NCI-H1436 treated with DMSO at 0.1 percent for 48 hours (cell line): ENCODE results near the gene ZXDC.

Experiments
- DNase-seq: peaks from one replicate; lab custom pipeline; 2025; lab: John Stamatoyannopoulos, UW

Gene ZXDC

DNA sequence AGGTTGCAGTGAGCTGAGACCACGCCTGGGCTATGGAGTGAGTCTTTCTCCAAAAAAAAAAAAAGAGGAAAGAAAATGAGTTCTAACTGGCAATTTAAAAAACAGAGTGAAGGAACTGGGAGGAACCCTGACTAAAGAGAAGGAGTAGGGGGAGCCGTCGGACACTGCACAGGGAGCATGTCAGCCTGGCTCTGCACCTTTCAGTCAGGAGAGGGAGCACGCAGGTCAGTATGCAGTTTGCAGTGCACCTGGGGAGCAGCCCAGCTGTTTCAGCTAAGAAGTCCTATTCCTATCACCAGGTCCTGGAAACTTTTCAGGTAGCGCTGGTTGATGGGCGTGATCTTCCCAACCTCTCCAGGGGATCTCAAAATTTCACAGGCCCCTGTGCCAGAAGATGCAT lies 14.9 kb upstream of the ZXDC start:
- no peak for DNase-seq

DNA sequence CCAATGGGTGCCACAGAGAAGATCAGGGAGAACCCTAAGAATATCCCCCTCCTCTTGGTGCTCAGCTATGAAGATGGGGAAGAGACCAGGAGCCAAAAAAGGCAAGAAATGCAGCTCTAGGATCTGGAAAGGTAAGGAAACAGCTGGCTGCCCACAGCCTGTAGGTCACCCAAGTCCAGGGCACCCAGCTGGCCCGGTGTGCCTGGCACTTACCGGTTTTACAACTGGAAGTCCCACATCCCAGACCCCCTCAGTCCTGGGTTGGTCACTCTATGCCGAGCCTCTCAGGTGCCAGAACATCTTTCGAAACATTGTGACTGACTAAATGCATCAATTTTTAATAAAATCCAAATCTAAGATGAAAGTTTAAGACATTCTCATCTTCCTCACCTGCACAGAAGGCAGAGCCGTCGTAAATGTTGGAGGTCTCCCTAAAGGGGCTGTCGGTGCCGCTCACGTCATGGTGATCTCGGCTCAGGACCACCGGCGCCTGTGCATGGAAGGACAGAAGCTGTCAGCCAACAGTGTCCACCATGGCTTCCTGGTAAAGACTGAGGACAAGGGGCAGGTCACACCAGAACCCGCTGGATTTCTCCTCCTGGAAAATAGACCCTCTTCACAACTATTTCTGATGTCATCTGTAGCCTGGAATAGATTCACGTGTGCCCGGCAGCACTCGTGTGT lies 13.3 kb upstream of the ZXDC start:
- DNase-seq: no peak

DNA sequence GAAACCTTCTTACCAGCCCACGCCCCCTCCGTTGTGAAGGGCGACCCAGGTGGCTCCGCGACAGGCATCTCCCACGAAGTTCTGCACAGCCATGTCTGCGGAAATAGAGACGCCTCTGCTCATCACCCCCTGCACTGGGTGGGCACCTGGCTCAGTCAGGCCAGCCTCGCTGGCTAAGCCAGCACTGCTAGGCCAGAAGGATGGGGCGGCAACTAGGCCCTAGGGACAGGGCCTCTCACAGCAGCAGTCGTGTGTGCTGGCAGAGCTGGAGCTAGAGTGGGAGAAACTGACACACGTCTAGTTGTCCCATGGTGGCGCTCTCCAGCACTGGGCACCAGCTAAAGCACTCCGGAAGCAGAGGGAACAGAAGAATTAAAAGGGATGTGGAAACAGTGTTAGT lies 12.5 kb upstream of the ZXDC start:
- no peak for DNase-seq

DNA sequence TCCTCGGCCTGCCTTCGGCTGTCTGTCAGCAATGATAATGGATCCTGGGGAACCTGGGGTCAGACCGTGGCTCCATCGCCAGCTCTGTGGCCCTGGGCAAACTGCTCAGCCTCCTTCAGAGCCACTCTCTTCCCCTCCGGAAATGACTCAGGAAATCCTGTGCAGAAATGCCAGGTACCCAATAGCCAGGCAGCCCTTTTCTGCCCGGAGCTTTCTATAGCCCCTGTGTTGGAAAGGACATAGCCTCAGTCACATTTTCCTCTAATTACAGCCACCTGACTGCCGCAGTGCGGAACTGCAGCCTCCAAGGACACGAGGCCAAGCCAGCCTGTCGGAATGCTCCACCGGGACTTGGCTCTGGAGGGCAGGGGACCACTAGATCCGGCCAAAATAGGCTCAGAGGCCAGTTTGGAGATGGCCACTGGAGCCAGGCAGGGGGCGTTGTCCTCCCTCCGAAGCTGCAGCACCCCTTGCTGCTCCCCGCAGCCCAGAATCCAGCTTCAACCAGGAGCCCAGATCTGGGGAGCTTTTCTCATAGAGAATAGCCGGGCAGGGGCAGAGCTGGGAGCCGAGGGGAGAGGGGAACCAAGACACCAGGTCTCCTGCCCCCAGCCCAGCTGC lies 11.6 kb upstream of the ZXDC start:
- DNase-seq: no peak

DNA sequence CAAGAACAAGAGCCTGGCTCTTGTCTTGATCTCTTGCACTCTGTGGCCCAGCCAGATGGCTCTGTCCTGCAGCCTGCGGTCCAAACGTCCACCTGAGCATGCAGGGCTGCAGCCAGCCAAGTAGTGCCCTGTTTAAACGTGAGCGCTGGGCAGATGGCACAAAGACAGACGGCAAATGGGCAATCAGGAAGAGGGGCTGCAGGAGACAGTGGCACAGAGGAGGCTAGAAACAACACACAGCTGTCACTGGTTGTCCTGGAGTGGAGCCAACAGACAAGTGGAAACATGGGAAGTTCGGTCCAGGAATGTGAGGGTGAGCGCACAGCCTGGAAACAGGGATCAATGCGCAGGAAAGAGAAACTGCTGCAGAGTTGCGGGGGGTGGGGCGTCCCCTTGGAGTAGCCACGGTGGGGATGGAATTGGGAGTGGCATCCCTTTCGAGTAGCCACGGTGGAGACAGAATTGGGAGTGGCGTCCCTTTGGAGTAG lies 10.7 kb upstream of the ZXDC start:
- no peak for DNase-seq

DNA sequence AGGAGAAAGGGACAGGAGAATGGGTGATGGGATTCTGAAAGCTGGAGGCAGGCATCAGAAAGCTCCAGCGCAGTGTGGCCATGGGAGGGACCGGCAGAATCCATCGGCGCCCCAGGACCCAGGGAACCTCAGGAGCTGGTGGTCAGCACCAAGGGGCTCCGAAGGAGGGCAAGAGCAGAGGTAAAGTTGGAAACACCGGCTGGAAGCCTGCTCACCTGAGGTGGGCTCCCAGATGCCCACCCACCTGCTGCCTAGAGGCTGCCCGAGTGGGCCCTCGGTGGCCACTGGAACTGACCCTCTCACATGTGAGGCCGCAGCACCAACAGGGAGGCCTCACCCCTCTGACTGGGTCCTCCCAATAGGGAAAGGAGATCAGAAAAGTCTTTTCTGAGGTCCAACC lies 10.3 kb upstream of the ZXDC start:
- no peak for DNase-seq

DNA sequence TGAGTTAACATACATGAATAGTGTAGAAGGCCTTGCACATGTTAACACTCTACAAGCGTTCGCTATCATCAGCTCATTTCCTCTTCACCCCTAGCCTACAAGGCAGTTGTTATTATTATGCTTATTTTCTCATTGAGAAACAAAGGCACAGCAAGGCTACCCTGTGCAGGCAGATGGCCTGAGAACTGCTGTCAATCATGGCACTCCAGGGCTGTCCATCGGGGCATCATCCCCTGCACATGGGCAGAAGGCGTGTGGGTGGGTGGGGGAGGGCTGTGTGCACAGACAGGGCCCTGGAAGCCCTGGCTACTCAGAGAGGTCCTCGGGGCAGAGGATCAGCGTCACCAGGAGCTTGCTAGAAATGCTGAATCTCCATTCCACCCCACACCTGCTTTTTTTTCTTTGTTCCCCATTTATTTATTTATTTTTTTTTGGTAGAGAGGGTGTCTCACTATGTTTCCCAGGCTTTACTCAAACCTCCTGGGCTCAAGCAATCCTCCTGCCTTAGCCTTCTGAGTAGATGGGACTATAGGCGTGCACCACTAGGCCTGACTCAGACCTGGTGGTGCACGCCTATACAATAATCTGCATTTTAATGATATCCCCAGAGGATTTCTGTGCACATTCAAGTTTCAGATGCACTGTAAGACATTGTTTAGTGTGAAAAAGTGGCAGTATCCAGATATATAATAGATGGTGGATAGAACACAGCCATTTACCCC lies 9.6 kb upstream of the ZXDC start:
- DNase-seq: no peak

DNA sequence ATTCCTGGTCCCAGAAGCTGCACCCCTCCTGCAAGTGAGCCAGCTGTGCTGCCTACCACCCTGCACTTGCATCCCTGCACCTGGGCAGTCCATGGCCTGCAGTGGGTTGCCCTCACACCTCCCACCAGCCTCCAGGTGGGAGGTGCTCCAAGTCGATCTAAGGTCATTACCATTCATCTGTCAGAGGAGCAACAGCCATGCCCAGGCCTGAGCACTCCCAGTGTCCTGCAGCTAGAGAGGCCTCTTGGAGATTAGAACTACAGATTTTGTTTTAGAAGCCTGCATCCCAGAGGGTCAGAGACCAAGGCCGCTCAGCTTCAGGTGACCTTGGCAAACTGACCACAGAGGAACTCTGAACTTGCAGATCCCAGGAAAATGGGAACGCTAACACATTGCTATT lies 9.0 kb upstream of the ZXDC start:
- DNase-seq: no peak

DNA sequence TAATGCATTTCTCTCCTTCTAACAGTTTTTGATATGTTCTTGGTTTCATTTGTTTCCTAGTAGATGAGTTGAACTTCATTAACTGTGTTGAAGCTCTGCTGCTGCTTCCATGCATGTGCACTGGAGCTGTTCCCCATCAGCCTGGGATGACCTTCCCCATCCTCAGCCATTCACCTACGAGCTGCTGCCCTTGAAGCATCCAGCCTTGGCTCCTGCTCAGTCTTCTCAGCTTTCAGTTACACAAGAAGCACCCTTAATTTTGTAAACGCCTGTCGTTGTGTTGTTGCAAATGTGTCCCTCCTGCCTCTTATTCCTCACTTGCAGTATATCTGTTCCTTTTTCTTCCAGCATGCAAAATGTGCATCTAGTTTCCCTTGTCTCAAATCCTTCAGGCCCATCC lies 8.5 kb upstream of the ZXDC start:
- DNase-seq: no peak

DNA sequence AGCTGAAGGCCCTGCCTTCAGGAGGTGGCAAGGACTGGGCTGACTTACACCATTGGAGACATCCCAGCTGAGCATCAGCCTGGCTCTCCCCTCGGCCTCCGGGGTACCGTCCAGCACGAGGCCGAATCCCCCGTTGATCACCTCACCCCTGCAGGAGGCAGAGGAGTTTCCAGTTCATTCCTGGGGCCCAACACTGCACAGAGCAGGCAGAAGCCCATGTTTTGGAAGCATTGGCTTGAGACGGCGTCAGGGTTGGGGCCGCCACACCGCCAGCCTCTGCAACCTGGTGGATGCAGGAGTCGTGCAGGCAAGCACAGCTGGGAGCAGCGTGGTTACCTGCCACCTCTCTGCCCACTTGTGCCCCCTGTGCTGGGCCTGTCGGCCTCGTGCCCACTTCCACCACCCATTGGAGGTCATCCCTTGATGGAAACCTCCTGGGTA lies 7.7 kb upstream of the ZXDC start:
- no peak for DNase-seq

DNA sequence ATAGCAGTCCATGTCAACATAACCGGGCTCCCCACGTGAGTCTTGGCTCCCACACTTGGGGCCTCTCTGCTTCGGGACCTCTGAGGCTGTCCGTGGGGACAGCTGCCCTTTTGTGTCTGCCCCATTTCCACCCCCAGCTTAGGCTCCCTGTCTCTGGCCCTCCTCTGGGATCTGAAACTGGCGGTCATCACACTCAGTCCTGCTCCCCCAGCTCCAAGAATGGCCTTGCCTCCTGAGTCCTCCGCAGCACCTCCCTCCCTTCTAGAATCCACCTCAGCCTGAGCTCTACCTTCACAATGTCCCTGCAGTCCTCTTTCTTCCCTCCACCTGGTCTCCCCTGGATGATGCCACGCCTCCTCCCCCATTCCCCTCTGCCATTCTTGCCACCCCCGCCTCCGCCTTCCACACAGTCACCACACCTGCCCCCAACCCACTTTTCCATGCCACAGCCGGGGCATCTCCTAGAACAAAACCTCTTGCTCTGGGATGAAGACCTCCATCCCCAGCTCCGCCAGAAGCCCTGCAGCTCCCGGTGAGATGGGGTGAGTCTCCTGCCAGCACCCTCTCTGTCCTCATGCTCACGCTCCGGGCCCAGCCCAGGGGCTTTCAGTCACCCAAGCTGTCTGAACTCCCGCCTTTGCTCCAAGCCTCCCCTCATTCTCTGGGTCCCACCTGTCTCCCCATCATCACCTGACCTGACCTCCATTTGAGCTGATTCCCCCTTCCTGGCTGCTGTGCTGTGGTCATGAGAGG lies 7.0 kb upstream of the ZXDC start:
- no peak for DNase-seq

DNA sequence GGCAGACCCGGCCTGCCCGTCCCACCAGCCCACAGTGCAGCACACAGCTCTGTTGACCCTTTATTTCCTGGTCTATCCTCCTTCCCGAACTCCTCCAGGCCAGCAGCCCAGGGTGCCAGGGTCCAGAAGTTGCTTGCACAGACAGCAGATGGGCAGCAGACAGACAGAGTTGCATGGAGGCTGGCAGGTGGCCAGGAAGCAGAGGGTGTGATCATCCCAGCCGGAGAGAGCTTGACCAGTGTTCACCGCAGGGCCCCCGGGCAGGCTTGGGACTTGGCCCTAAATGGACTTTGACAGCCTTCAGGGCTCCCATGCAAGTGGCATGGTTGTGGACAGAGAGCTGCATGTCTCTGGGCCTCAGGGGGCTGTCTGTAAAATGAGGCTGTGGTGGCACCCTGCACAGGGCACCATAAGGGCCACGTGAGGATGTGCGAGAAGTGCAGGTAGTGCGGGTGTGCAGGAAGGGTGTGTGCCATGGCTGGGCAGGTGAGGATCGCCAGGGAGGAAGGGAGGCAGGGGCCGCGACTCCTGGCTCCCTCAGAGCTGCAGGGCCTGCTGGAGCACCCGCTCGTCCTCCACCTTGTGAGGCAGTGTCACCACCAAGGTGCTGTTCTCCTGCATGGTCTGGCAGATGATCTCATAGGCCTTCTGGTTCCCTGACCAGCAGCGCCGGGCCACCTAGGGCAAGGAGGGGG lies 6.3 kb upstream of the ZXDC start:
- DNase-seq: no peak

DNA sequence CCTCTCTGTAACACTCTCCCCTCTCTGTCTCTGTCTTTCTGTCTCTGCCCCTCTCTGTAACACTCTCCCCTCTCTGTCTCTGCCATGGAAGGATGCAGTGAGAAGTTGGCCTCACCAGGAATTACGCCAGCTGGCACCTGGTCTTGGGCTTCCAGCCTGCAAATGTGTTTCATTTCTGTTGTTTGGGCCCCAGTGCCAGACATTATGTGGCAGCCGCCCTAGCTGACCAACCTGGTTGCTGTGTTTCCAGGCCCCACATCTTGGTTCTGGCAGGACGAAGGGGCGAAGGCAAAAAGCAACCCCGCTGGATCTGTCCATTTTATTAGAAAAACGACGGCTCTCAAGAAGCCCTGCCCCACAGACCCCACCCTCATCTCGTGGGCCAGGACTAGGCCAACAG lies 5.2 kb upstream of the ZXDC start:
- DNase-seq: no peak

DNA sequence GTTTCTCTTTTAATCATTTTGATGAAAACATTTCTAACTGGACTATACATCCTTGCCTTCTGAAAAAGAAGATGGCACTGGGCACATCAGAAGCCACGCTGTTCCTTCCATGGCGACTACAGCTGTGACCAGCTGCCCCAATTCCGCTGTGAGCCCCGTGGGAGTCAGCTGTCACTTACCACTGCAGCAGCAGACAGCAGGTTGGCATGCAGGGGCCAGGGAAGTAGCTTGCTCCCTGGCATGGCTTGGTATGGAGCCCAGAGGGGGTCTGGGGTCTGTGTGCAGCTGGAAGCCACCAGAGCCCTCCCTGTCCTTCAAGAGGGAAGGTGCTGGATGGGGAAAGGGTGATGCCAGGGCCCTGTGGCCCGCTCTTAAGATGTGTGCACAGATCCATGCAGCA lies 4.5 kb upstream of the ZXDC start:
- DNase-seq: no peak

DNA sequence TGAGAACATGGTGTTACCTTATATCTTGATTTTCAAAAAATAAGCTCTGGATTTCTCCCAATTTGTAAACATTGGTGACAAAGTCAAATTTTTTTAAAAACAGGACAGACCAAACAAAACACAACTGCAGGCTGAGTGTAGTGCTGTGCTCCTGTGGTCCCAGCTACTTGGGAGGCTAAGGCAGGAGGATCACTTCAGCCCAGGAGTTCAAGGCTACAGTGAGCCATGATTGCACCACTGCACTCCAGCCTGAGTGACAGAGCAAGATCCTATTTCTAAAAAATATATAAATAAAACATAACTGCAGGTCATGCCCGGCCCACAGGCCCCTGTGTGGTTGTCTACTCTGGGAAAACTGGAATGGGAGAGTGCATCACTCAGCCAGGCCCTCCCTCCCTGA lies 4.0 kb upstream of the ZXDC start:
- no peak for DNase-seq

DNA sequence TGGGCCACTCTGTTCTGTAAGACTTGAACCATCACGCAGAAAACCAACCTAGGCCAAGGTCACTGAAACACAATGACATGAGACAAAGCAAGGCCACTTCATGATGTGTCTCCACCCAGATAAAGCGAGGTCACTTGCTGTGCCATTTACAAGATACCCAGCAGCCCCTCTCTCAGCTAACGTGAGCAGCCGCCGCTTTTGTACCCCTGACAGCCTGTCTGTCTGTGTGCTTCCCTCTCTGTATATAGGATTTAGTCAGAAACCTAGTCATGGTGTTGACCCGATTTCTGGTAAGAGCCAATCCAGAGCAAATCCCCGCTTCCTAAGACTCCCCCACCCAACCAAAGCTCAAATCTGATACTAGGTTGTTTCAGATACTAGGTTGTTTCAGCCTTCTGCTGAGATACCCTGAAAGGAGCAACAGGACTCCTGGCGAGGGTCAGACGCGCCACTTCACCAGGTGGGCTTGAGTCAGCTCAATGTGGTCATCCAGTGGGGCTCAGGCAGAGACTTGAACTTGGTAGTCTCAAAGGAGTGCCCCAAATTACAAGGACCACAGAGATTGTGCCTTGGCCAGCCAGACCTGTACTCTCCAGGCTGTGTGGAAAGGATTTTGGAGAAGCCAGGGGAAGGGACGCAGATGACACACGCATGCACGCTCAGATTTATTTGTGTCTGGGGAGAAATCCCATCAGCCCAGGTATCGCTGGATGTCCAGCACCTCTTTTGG lies 3.1 kb upstream of the ZXDC start:
- DNase-seq: no peak

DNA sequence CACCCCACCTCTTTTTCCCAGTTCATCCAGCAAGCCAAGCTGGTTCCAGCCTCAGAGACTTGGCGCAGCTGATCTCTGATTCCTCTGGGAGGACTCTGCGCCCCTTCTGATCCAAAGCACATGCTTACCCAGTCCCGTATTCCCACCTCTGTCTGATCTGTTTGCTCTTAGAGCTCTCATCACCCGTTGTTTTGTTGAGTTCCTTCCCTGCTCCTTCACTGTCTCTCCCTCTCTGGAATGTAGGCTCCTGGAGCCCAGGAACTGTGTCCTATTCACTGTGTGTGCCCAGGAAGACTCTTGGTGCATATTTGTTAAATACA lies 1.3 kb upstream of the ZXDC start:
- no peak for DNase-seq

DNA sequence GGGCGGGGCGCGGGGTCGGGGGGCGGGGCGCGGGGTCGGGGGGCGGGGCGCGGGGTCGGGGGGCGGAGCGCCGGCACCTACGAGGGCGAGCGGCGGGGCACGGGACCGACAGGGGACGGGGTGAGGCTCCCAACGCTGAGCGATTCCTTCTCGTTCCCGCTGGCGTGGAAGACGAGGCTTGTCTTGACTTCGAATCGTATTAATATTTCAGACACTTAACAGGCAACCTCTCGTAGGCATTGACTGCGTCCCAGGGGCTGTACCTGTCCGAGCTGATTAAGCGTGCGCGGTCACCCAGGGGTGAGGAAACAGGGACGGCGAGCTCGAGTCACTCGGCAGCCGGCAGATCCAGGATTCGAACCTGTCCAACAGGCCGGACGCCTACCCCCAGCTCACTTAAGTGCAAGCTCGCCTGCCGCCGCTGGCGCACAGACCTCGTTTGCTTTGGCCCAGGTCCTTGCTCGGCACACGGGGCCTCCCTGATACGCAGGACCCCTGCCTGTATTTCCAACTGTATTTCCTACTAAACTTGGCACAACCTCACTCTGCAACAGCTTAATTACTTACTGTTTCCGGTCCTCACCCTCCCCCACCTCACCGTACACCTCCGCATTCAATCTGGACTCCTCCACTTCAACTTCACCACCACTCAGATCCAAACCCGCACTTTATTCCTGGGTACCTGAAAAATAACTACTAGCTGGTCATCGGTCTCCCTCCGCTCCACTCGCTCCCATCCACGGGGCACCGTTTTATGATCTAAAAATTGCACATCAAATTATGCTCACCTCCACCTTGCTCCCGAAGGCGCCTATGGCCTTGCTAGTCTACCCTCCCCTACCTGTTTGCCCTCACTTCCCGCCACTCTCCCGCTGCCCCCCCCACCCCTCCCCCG lies 722 bp upstream of the ZXDC start:
- no peak for DNase-seq

DNA sequence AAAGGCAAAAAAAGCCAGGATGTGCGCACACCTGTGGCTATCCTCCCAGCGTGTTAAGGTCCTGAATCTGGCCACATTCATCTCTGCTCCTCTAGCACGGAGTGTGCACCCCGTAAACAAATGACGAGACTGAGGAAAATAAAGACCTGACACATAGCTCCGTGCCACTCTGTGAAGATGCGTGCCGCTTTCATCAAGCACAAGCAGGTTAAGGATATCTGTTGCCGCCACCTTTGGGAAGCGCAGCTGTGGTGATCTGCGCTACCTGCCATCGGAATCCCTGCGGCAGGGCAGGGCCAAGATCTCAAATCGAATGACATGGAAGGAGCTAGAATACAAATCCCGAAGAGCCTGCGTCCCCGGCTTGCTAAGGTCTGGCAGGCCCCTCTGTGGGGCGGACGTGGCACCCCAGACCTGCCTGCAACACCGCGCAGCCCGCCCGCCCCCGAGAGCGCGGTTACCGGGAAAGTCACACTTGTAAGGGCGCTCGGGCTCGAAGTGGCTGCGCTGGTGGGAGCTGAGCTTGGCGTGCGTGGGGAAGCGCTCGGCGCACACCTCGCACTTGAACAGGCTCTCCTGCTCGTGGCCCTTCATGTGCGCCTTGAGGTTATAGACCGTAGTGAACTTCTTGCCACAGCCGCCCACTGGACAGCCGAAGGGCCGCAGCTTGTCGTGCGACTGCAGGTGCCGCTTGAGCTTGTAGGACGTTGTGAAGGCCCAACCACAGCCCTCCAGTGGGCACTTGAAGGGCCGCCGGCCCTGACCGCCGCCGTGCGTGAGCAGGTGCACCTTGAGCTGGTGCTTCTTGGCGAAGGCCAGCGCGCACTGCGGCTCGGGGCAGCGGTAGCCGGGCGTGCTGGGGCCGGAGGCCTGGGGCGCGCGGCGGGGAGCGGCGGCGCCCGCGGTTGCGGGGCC lies 936 bp downstream of the ZXDC start:
- no peak for DNase-seq
